Erythroblast (primary cell): Measurements from ENCODE around the gene WDR7.

Source experiments
- GATA1 ChIP-seq: IDR thresholded peaks from 2 replicates; pipeline ENCODE4 v1.6.1; 2011; ENCODE audit warnings: low read depth, mild to moderate bottlenecking, control low read depth, low read length, moderate library complexity
- POLR2A ChIP-seq: IDR thresholded peaks from 2 replicates; pipeline ENCODE4 v1.6.1; 2011; ENCODE audit warnings: mild to moderate bottlenecking, low read length

GRCh38 chr18:56891870-56892269, 240.7 kb downstream of the WDR7 start:
- TF ChIP-seq POLR2A = no peak
- TF ChIP-seq GATA1 = no peak
